BLaER1 (cell line): Measurements from ENCODE around the gene RASSF5.

Experiments used
- H3K27ac ChIP-seq: shearing (Covaris generic); formaldehyde crosslinking; 2 replicates; pipeline ENCODE4 v1.8.1; 2022
- H3K27me3 ChIP-seq: shearing (Covaris generic); formaldehyde crosslinking; 2 replicates; pipeline ENCODE4 v1.8.1; 2022
- H3K36me3 ChIP-seq: shearing (Covaris generic); formaldehyde crosslinking; 2 replicates; pipeline ENCODE4 v1.8.1; 2022
- H3K4me1 ChIP-seq: shearing (Covaris generic); formaldehyde crosslinking; 2 replicates; pipeline ENCODE4 v1.8.1; 2022
- H3K4me2 ChIP-seq: shearing (Covaris generic); formaldehyde crosslinking; 2 replicates; pipeline ENCODE4 v1.8.1; 2022
- H3K4me3 ChIP-seq: shearing (Covaris generic); formaldehyde crosslinking; 2 replicates; pipeline ENCODE4 v1.8.1; 2022
- H3K9ac ChIP-seq: shearing (Covaris generic); formaldehyde crosslinking; 2 replicates; pipeline ENCODE4 v1.8.1; 2022
- H3K9me3 ChIP-seq: shearing (Covaris generic); formaldehyde crosslinking; 2 replicates; pipeline ENCODE4 v1.8.1; 2022
- H4K20me1 ChIP-seq: shearing (Covaris generic); formaldehyde crosslinking; 2 replicates; pipeline ENCODE4 v1.8.1; 2022
- Cebpa-rat ChIP-seq: shearing (Covaris generic); IDR thresholded peaks from 2 replicates; pipeline ENCODE4 v1.8.1; 2022

RASSF5 gene

DNA sequence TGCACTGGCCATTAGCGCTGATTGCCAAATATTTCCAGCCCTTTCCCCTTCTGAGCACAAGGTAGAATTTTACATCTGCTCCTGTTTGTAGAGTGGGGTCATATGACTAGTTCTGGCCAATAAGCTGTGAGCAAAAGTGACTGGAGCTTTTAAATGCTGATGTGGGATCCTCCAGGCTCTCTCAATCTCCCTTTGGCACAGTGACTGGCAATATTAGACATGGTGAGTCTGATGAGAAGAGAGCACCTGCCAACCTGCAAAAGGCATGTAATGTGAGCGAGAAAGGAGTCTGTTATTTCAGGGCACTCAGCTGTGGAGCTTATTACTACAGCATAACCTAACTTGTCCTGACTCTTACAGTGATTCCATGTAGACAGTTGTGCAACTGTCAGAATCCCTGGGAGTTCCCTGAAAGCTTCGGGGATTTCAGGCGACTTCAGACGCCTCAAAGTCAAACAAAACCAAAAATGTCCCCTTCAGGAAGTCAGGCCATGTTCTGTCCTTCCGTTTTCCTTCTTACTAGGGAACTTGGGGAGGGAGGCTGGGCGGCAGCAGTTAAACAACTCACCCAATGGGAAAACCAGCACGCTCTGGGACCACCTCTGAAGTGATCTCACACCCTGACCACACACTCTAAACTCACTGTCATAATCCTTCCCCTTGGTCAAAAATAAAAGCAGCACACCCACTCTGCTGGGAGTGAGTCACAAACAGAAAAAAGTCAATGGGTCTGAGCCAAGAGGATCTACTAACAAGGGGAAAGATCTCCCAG lies 3.6 kb upstream of the RASSF5 start:
- Histone ChIP-seq H3K27me3 (peaks cover 19% of the 10 kb centered on the region), H4K20me1 (peaks cover 13% of the 10 kb centered on the region), H3K9me3 (no peaks in the 10 kb centered on the region), H3K27ac (peak overlapping the region; percentile 28; the same call in 1 of the 2 replicates), H3K4me1 (peaks cover 77% of the 10 kb centered on the region), H3K9ac (no peak overlapping the region), H3K4me2 (peak overlapping the region; percentile 99), H3K36me3 (peaks cover 6% of the 10 kb centered on the region; the same call in 1 of the 2 replicates), H3K4me3 (peak overlapping the region; percentile 24; the same call in 1 of the 2 replicates)
- TF ChIP-seq Cebpa-rat, result no peak

DNA sequence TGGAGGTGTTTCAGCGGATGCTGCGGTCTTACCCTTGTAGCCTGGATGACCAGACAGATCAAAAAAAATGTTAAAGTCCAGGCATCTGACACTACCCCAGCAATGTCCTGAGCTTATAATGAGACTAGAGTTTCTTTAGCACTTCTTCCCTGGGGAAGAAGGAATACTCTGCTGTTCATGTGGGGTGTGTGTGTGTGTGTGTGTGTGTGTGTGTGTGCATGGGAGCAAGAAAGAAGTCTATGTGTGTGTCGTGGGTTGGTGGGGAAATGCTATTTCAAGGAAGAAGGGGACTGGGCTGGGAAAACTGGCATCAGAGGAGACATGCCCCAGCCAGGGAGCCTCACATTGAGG lies 3.0 kb upstream of the RASSF5 start:
- Histone ChIP-seq H3K9ac (peak overlapping the region; percentile 13; the same call in 1 of the 2 replicates), H3K36me3 (0 out of 2 replicates have a peak, but pooled peaks cover under 1% of the 10 kb centered on the region), H3K9me3 (no peaks in the 10 kb centered on the region), H3K4me1 (peaks cover 79% of the 10 kb centered on the region), H3K27ac (0 out of 2 replicates have a peak overlapping the region, but pooled peaks have one; percentile 28), H4K20me1 (peaks cover 18% of the 10 kb centered on the region), H3K27me3 (peaks cover 24% of the 10 kb centered on the region), H3K4me2 (peak overlapping the region; percentile 99), H3K4me3 (0 out of 2 replicates have a peak overlapping the region, but pooled peaks have one; percentile 24)
- TF ChIP-seq Cebpa-rat, result no peak

DNA sequence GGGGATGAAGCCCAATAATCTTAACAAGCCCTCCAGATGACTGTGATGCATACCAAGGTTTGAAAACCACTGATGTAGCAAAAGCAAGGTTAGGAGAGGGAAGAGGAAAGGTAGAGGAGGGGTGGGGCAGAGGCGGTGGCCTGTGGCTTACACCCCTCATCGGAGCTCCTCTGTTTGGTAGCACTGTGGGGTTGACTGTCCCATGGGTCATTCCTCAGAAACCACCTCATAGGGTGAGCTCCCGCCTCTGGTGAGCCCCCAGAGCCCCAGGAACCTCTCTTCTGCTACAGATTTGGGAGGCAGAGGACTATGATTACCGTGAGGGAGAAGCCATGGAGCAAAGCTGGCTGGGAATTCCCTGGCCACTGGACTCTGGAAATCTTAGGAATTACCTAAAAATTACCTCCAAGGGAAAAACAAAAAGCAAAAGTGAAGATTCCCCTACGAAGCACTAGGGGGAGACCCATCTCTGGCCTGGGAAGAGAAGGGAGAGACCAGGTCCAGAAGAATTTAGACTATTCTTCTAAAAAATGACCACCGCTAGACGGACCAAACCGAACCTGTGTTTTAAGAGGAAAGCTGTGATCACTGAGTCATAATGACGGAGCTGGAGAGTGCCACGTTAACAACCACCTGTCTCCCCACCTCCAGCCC lies 1.5 kb upstream of the RASSF5 start:
- H3K4me3 ChIP-seq, result peak overlapping the region; percentile 85; the same call in 1 of the 2 replicates
- TF ChIP-seq Cebpa-rat, result no peak
- H3K36me3 ChIP-seq, result no peaks in the 10 kb centered on the region
- peak overlapping the region; percentile 99 for H3K4me2 ChIP-seq
- H3K4me1 ChIP-seq, result peaks cover 94% of the 10 kb centered on the region
- peaks cover 29% of the 10 kb centered on the region for H3K27me3 ChIP-seq
- H3K9ac ChIP-seq, result no peak overlapping the region
- peaks cover 33% of the 10 kb centered on the region for H4K20me1 ChIP-seq
- no peak overlapping the region for H3K27ac ChIP-seq
- no peaks in the 10 kb centered on the region for H3K9me3 ChIP-seq

DNA sequence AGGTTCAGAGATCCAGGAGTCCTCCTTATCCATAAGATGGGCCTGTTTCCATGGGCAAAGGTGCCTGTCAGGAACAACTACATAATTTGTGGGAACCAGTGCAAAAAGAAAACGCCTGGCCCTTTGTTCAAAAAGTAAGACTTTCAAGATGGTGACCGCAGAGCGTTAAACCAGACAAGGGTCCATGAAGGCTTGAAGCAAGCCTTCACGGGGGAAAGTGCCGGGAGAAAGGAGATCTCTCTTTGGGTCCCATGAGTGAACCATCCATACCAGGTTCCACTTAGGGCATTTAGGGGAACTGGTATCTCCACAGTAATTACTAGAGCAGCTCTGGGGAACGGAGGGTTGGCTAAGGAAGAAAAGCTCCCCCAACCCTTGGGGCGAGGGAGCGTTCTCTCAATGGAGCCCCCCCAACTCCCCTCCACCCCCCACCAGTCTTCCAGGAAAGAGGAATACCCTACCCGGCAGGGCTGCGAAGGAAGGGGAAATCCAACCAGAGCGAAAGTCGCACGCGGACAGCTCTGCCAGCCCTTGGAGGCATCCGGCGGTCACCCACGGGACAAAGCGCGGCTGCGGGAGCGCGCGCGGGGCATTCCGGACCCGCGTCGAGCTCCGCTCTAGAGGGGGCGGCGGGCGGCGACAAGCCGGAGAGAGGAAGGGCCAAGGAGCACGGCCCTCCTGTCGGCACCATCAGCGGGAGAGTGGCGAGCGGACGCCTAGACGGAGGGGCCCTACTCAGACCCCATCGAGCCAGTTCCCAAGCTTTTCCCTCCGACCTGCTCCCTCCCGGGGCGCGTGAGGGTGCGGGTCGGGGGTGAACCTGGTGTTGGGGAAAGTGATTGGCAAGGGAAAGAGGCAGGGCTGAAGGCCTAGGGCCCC lies 687 bp upstream of the RASSF5 start:
- peaks cover 41% of the 10 kb centered on the region for H4K20me1 ChIP-seq
- peak overlapping the region; percentile 83 for H3K9ac ChIP-seq
- H3K4me1 ChIP-seq, result peaks cover 95% of the 10 kb centered on the region
- peak overlapping the region; percentile 99 for H3K4me2 ChIP-seq
- no peaks in the 10 kb centered on the region for H3K9me3 ChIP-seq
- peak overlapping the region; percentile 85 for H3K4me3 ChIP-seq
- no peaks in the 10 kb centered on the region for H3K36me3 ChIP-seq
- no peak for TF ChIP-seq Cebpa-rat
- peaks cover 29% of the 10 kb centered on the region for H3K27me3 ChIP-seq
- H3K27ac ChIP-seq, result peak overlapping the region; percentile 80

DNA sequence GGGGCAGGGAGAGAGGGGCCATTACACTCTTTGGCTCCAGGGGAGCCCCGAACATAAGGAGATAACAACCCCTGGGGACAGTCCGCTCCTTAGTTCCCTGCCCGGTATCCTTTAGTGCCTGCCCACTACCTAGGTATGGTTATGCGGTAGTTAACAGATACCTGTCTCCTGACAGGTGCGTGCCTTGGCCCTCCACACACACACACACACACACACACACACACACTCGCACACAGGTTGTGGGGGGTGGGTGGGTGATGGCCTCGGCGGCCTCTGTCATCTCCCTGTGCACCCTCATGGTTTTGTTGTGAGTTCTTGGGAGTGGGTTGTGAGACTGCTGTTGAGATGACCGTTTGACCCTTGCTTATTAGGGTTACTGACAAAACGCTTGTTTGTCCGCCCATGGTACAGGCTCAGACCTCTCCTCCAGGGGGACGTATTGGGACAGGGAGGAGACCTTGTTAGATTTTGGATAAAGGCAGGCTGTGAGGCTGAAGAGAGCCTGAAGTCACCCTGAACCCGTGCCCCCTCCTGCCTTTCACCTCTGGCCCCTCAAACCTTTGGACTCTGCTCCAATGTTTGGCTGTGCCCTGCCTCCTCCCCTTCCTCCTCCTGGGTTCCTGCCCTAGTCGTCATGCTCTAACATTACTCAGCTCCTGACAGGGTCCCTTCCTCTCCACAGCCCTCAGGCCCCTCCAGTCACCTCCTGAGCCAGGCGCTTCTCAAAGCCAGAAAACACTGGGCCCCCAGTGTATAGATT lies 979 bp downstream of the RASSF5 start:
- Histone ChIP-seq H4K20me1 (peaks cover 58% of the 10 kb centered on the region), H3K4me3 (peak overlapping the region; percentile 85), H3K36me3 (no peaks in the 10 kb centered on the region), H3K9me3 (no peaks in the 10 kb centered on the region), H3K4me2 (peak overlapping the region; percentile 99), H3K4me1 (peaks cover 95% of the 10 kb centered on the region), H3K27ac (peak overlapping the region; percentile 80), H3K9ac (peak overlapping the region; percentile 83), H3K27me3 (peaks cover 29% of the 10 kb centered on the region)
- TF ChIP-seq Cebpa-rat, result no peak

DNA sequence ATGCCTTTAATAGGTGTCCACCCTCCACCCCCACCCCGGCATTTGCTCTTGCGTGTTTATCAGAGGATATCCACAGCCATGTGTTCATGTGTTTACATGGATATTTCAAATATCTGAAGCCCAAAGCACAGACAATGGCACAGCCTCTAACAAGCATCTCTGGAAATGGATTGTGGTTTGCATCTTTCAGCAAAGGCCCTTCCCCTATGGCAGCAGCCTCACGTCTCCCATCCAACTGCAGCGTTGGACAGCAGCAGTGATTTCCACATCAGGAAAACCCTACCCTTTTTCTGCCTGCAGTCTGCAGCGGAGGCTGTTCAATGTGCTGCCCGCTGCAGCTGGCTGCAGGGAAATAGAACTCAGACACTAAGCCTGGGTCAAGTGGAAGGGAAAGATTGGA lies 1.6 kb downstream of the RASSF5 start:
- Histone ChIP-seq H3K27me3 (peaks cover 29% of the 10 kb centered on the region), H3K27ac (no peak overlapping the region), H3K9ac (peak overlapping the region; percentile 83; the same call in 1 of the 2 replicates), H3K4me2 (peak overlapping the region; percentile 99), H3K36me3 (no peaks in the 10 kb centered on the region), H4K20me1 (peaks cover 64% of the 10 kb centered on the region), H3K9me3 (no peaks in the 10 kb centered on the region), H3K4me1 (peaks cover 95% of the 10 kb centered on the region), H3K4me3 (peak overlapping the region; percentile 85)
- TF ChIP-seq Cebpa-rat, result no peak

DNA sequence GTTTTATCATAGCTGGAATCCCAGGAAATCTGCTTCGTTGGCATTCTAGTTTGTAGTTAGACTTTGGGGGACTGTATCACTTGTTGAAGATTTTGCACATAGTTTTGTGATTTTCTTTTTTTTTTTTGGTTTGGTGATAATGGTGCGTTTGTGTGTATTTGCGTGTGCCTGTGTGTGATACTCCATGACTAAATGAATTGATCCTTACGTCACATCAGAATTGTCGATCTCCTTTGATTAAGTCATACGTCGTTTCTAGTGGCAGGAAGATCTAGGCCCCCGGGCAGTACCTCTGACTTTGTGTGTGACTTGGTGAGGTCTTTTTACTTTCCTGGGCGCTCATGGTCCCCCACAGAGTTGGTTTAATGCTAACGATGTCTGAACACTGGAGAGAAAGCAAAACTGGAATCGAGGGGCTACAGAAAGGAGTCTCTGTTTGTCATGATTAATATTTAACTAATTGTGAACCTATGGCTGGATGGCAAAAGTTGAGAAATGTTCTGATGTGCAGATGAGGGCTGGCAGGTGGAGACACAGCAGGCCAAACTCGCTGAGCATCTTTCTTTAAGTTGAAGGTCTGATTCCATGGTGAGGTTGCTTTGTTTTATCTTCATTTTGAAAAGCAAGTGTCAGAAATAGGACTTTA lies 2.4 kb downstream of the RASSF5 start:
- H3K4me2 ChIP-seq, result peak overlapping the region; percentile 99
- TF ChIP-seq Cebpa-rat, result no peak
- H4K20me1 ChIP-seq, result peaks cover 71% of the 10 kb centered on the region
- H3K4me3 ChIP-seq, result peak overlapping the region; percentile 85
- no peaks in the 10 kb centered on the region for H3K9me3 ChIP-seq
- H3K4me1 ChIP-seq, result peaks cover 95% of the 10 kb centered on the region
- no peaks in the 10 kb centered on the region for H3K36me3 ChIP-seq
- H3K9ac ChIP-seq, result peak overlapping the region; percentile 83
- peaks cover 29% of the 10 kb centered on the region for H3K27me3 ChIP-seq
- no peak overlapping the region for H3K27ac ChIP-seq

DNA sequence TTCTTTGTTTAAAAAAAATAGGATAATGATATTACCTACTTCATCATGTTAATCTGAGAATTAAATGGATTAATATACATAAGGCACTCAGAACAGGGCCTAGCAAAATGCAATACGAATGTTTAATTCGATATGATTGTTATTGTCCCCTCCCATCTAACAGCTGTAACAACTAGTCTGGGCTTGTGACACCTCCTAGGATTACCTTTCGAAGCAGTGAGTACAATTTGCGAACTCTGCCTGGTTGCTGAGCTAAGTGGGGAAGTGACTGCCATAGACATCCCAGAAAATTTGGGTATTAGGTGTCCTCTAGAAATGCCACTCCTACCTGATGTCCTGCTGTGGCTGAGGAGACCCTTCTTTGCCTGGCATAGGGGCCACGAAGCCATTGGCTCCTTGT lies 3.0 kb downstream of the RASSF5 start:
- 0 out of 2 replicates have a peak overlapping the region, but pooled peaks have one; percentile 85 for H3K4me3 ChIP-seq
- peaks cover 77% of the 10 kb centered on the region for H4K20me1 ChIP-seq
- H3K9ac ChIP-seq, result peak overlapping the region; percentile 20; the same call in 1 of the 2 replicates
- TF ChIP-seq Cebpa-rat, result no peak
- peaks cover 29% of the 10 kb centered on the region for H3K27me3 ChIP-seq
- peaks cover 95% of the 10 kb centered on the region for H3K4me1 ChIP-seq
- H3K4me2 ChIP-seq, result peak overlapping the region; percentile 99
- H3K27ac ChIP-seq, result no peak overlapping the region
- H3K36me3 ChIP-seq, result no peaks in the 10 kb centered on the region
- H3K9me3 ChIP-seq, result no peaks in the 10 kb centered on the region
